GM18505 (cell line): ENCODE data around the gene GLT8D1.
A peak's percentile ranks its signal among the peaks of the same experiment; 100 is the strongest.
"Not testable (repeated sequence)": the region's sequence is repeated elsewhere in the genome, so short reads cannot be mapped to it uniquely, and the experiment has no call there.

ENCODE experiments used
- ATAC-seq: cut with Tn5 transposase; IDR thresholded peaks from one replicate; pipeline ENCODE4 v1.9.1; 2021; ENCODE audit not compliant: unreplicated experiment
- POLR2A ChIP-seq: IDR thresholded peaks from 4 replicates; pipeline ENCODE4 v1.6.1; 2011; ENCODE audit warnings: borderline replicate concordance; ENCODE audit not compliant: insufficient read depth, insufficient read length; ENCODE audit errors: extremely low read depth

Gene GLT8D1, protein sequence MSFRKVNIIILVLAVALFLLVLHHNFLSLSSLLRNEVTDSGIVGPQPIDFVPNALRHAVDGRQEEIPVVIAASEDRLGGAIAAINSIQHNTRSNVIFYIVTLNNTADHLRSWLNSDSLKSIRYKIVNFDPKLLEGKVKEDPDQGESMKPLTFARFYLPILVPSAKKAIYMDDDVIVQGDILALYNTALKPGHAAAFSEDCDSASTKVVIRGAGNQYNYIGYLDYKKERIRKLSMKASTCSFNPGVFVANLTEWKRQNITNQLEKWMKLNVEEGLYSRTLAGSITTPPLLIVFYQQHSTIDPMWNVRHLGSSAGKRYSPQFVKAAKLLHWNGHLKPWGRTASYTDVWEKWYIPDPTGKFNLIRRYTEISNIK

GRCh38 chr3:52705688-52706686 lies at the start of gene GLT8D1, which contains the start of gene SPCS1:
Gene GLT8D1, minus strand, starts transcription at chr3:52705791. Its CDS starts 5,331 bp downstream, at chr3:52700460.
Gene SPCS1, plus strand, starts transcription at chr3:52706106. Its CDS starts 141 bp downstream, at chr3:52706247.
- peak; percentile 71 for ATAC-seq
- peak; percentile 81 for TF ChIP-seq POLR2A

GRCh38 chr3:52754373-52754772 lies 48.8 kb upstream of the GLT8D1 start:
- TF ChIP-seq POLR2A: no peak
- no peak for ATAC-seq

- TF ChIP-seq POLR2A: no peak
- ATAC-seq: no peak
Measured at GRCh38 chr3:52752045-52752660, 46.6 kb upstream of the GLT8D1 start.

- ATAC-seq: no peak
- TF ChIP-seq POLR2A: no peak
Measured at GRCh38 chr3:52743721-52744120, 38.1 kb upstream of the GLT8D1 start.

DNA sequence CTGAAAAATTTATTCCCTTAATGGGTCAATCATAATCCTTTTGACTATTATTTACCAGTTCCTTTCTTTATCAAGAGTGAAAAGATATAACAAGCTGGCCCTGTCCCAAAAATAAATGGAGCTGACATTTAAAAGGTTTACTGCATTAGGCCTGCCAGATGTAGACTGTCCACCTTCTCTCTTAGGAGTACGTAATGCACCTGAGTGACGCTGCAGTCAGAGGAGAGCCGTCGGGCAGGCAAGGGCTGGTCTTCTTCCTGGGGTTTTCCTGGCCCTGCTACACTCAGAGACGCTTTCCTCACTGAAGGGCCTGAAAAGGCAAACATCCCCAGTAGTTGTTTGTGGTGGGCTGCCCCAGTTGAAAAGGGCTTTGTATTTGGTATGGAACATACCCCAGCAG lies 37.6 kb upstream of the GLT8D1 start:
- no peak for TF ChIP-seq POLR2A
- no peak for ATAC-seq

GRCh38 chr3:52742418-52743041 lies 36.9 kb upstream of the GLT8D1 start:
- TF ChIP-seq POLR2A: no peak
- ATAC-seq: no peak

GRCh38 chr3:52739730-52740129 lies 34.1 kb upstream of the GLT8D1 start:
- no peak for TF ChIP-seq POLR2A
- ATAC-seq: no peak

DNA sequence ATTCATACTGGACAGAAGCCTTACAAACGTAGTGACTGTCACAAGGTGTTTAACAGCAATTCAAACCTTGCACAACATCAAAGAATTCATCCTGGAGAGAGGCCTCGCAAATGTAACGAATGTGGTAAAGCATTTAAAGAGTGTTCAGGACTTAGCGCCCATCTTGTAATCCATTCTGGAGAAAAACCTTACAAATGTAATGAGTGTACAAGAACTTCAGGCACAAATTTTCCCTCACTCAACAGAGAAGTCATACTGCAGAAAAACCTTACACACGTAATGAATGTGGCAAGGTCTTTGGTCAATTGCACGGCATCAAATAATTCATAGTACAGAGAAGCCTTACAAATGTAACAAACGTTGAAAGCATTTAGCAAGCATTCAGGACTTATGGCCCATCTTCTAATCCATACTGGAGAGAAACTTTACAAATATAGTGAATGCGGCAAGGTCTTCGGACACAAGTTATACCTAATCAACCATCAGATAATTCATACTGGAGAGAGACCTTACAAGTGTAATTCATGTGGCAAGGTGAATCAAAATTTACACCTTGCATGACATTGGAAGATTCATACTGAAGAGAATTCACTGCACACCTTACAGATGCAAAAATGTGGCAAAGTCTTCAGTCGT lies 27.8 kb upstream of the GLT8D1 start:
- no peak for TF ChIP-seq POLR2A
- no peak for ATAC-seq

GRCh38 chr3:52731590-52731989 lies 26.0 kb upstream of the GLT8D1 start:
- no peak for TF ChIP-seq POLR2A
- ATAC-seq: no peak

GRCh38 chr3:52730681-52731080 lies 25.1 kb upstream of the GLT8D1 start:
- TF ChIP-seq POLR2A: no peak
- ATAC-seq: no peak

DNA sequence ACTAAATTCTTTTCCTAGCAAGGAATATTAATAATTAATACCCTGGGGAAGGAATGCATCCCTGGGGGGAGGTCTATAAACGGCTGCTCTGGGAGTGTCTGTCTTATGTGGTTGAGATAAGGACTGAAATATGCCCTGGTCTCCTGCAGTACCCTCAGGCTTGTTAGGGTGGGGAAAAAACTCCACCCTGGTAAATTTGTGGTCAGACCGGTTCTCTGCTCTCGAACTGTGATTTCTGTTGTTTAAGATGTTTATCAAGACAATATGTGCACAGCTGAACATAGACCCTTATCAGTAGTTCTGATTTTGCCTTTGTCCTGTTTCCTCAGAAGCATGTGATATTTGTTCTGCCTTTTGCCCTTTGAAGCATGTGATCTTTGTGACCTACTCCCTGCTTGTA lies 23.2 kb upstream of the GLT8D1 start:
- ATAC-seq: not testable (repeated sequence)

DNA sequence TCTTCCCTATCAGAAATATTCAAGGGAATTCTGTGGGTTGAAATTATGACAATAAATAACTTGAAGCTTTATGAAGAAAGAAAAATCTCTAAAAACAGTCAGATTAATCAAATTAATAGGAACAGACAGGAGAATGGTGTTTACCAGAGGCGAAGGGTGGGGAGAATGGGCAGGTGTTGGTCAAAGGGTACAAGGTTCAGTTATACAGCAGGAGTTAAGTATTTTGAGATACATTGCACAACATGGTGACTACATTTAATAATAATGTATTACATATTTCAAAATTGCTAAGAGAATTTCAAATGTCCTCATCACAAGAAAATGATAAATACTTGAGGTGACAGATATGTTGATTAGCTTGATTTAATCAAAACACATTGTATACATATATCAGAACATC lies 18.9 kb upstream of the GLT8D1 start:
- TF ChIP-seq POLR2A: no peak
- ATAC-seq: no peak
